ENCODE measurements around the gene DLG2.

The DLG2 gene

GRCh38 chr11:84270466-84270865, 1356.7 kb downstream of the DLG2 start:
- no peaks in the 10 kb centered on the region for H3K9me3 ChIP-seq
- no peak for TF ChIP-seq CTCF (IDR thresholded peaks at IDR 0.05)
- H3K27ac ChIP-seq = no peak overlapping the region
- no peaks in the 10 kb centered on the region for H3K36me3 ChIP-seq
- no peak overlapping the region for H3K4me3 ChIP-seq (ENCODE audit: low read depth in 1 of 2, low read length in 1 of 2)
- H3K4me1 ChIP-seq (ENCODE audit: control insufficient read depth in 1 of 2, insufficient read depth in 1 of 2, low read depth in 1 of 2, low read length in 1 of 2) = no peaks in the 10 kb centered on the region
- no peaks in the 10 kb centered on the region for H3K27me3 ChIP-seq

- Histone ChIP-seq H3K36me3 (no peaks in the 10 kb centered on the region), H3K4me1 (ENCODE audit: control insufficient read depth in 1 of 2, insufficient read depth in 1 of 2, low read depth in 1 of 2, low read length in 1 of 2) (no peaks in the 10 kb centered on the region), H3K9me3 (no peaks in the 10 kb centered on the region), H3K27me3 (no peaks in the 10 kb centered on the region), H3K27ac (no peak overlapping the region), H3K4me3 (ENCODE audit: low read depth in 1 of 2, low read length in 1 of 2) (no peak overlapping the region)
- TF ChIP-seq CTCF (IDR thresholded peaks at IDR 0.05) = no peak
Observed at GRCh38 chr11:84264066-84264465, 1363.1 kb downstream of the DLG2 start.

GRCh38 chr11:84261707-84262106, 1365.4 kb downstream of the DLG2 start:
- H3K4me3 ChIP-seq (ENCODE audit: low read depth in 1 of 2, low read length in 1 of 2) = no peak overlapping the region
- H3K4me1 ChIP-seq (ENCODE audit: control insufficient read depth in 1 of 2, insufficient read depth in 1 of 2, low read depth in 1 of 2, low read length in 1 of 2) = no peaks in the 10 kb centered on the region
- no peak for TF ChIP-seq CTCF (IDR thresholded peaks at IDR 0.05)
- no peak overlapping the region for H3K27ac ChIP-seq
- H3K36me3 ChIP-seq = no peaks in the 10 kb centered on the region
- no peaks in the 10 kb centered on the region for H3K9me3 ChIP-seq
- H3K27me3 ChIP-seq = no peaks in the 10 kb centered on the region

- Histone ChIP-seq H3K36me3 (no peaks in the 10 kb centered on the region), H3K4me3 (ENCODE audit: low read depth in 1 of 2, low read length in 1 of 2) (no peak overlapping the region)
- no peak for TF ChIP-seq CTCF (IDR thresholded peaks at IDR 0.05)
Observed at GRCh38 chr11:84260862-84261261, 1366.3 kb downstream of the DLG2 start.

GRCh38 chr11:84256618-84257017, 1370.5 kb downstream of the DLG2 start:
- no peaks in the 10 kb centered on the region for H3K9me3 ChIP-seq
- H3K36me3 ChIP-seq = no peaks in the 10 kb centered on the region
- H3K4me3 ChIP-seq (ENCODE audit: low read depth in 1 of 2, low read length in 1 of 2) = no peak overlapping the region
- H3K27me3 ChIP-seq = no peaks in the 10 kb centered on the region
- no peak overlapping the region for H3K27ac ChIP-seq
- no peaks in the 10 kb centered on the region for H3K4me1 ChIP-seq (ENCODE audit: control insufficient read depth in 1 of 2, insufficient read depth in 1 of 2, low read depth in 1 of 2, low read length in 1 of 2)
- no peak for TF ChIP-seq CTCF (IDR thresholded peaks at IDR 0.05)

More at GRCh38 chr11:84260862-84261261, 1366.3 kb downstream of the DLG2 start:
- H3K9me3 ChIP-seq = no peaks in the 10 kb centered on the region
- H3K27ac ChIP-seq = no peak overlapping the region
- no peaks in the 10 kb centered on the region for H3K27me3 ChIP-seq
- no peaks in the 10 kb centered on the region for H3K4me1 ChIP-seq (ENCODE audit: control insufficient read depth in 1 of 2, insufficient read depth in 1 of 2, low read depth in 1 of 2, low read length in 1 of 2)

- no peak for TF ChIP-seq CTCF (IDR thresholded peaks at IDR 0.05)
- Histone ChIP-seq H3K27me3 (no peaks in the 10 kb centered on the region), H3K9me3 (no peaks in the 10 kb centered on the region), H3K27ac (no peak overlapping the region), H3K4me1 (ENCODE audit: control insufficient read depth in 1 of 2, insufficient read depth in 1 of 2, low read depth in 1 of 2, low read length in 1 of 2) (no peaks in the 10 kb centered on the region), H3K4me3 (ENCODE audit: low read depth in 1 of 2, low read length in 1 of 2) (no peak overlapping the region), H3K36me3 (no peaks in the 10 kb centered on the region)
Observed at GRCh38 chr11:84255483-84255882, 1371.7 kb downstream of the DLG2 start.

Measured in neutrophil (primary cell).